Measurements from ENCODE around the gene ITFG1.
"Not testable (repeated sequence)": the region's sequence is repeated elsewhere in the genome, so short reads cannot be mapped to it uniquely, and the experiment has no call there.

ITFG1 gene

GRCh38 chr16:47363761-47364160, 97.1 kb downstream of the ITFG1 start:
- Histone ChIP-seq H3K4me2 (ENCODE audit: low read length) (no peak overlapping the region), H3F3A (ENCODE audit: control insufficient read depth, insufficient read depth) (no peaks in the 10 kb centered on the region), H3K27ac (ENCODE audit: low read depth, low read length) (no peak overlapping the region), H3K27me3 (ENCODE audit: control insufficient read depth, low read length) (no peaks in the 10 kb centered on the region), H4K20me1 (ENCODE audit: control insufficient read depth, insufficient read depth, low read depth, low read length) (no peaks in the 10 kb centered on the region), H3K9me2 (replicated peaks; ENCODE audit: control insufficient read depth, low read length) (no peaks in the 10 kb centered on the region), H3K79me2 (ENCODE audit: control insufficient read depth, low read length) (no peaks in the 10 kb centered on the region), H3K4me3 (ENCODE audit: low read length) (no peak overlapping the region), H3K4me1 (ENCODE audit: control insufficient read depth, low read length) (no peaks in the 10 kb centered on the region), H3K9me3 (ENCODE audit: control insufficient read depth, insufficient read depth, low read length) (no peaks in the 10 kb centered on the region), H3K36me3 (ENCODE audit: control insufficient read depth, low read length) (peaks cover 10% of the 10 kb centered on the region)
- no peak for TF ChIP-seq EZH2phosphoT487 (IDR thresholded peaks at IDR 0.05; ENCODE audit: borderline replicate concordance, low read length)
- TF ChIP-seq, protein P1, sequence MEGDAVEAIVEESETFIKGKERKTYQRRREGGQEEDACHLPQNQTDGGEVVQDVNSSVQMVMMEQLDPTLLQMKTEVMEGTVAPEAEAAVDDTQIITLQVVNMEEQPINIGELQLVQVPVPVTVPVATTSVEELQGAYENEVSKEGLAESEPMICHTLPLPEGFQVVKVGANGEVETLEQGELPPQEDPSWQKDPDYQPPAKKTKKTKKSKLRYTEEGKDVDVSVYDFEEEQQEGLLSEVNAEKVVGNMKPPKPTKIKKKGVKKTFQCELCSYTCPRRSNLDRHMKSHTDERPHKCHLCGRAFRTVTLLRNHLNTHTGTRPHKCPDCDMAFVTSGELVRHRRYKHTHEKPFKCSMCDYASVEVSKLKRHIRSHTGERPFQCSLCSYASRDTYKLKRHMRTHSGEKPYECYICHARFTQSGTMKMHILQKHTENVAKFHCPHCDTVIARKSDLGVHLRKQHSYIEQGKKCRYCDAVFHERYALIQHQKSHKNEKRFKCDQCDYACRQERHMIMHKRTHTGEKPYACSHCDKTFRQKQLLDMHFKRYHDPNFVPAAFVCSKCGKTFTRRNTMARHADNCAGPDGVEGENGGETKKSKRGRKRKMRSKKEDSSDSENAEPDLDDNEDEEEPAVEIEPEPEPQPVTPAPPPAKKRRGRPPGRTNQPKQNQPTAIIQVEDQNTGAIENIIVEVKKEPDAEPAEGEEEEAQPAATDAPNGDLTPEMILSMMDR (IDR thresholded peaks at IDR 0.05; ENCODE audit: low read depth, low read length, poor library complexity, severe bottlenecking) = no peak

DNA sequence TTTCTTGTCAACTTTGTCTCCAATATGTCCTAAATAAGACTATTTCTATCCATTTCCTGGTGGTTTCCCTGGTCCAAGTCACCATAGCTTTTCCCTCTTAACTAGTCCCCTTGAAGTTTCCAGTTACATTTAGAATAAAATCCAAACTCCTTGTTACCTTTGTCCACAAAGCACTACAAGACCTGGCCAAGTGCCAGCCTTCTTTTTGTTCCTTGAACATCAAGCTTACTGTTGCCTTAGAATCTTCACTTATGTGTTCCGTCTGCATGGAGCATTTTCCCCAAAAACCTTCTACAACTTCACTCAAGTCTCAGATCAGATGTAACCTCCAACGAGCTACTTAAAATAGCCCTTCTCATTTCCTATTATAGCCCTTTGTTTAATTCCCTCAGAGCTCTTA, 101.4 kb downstream of the ITFG1 start:
- no peak overlapping the region for H3K4me2 ChIP-seq (ENCODE audit: low read length)
- 0 out of 2 replicates have a peak, but pooled peaks cover 3% of the 10 kb centered on the region for H3K36me3 ChIP-seq (ENCODE audit: control insufficient read depth, low read length)
- no peaks in the 10 kb centered on the region for H3K4me1 ChIP-seq (ENCODE audit: control insufficient read depth, low read length)
- H3K27ac ChIP-seq (ENCODE audit: low read depth, low read length) = no peak overlapping the region
- H3K9me2 ChIP-seq (replicated peaks; ENCODE audit: control insufficient read depth, low read length) = no peaks in the 10 kb centered on the region
- no peaks in the 10 kb centered on the region for H4K20me1 ChIP-seq (ENCODE audit: control insufficient read depth, insufficient read depth, low read depth, low read length)
- no peaks in the 10 kb centered on the region for H3F3A ChIP-seq (ENCODE audit: control insufficient read depth, insufficient read depth)
- no peaks in the 10 kb centered on the region for H3K79me2 ChIP-seq (ENCODE audit: control insufficient read depth, low read length)
- TF ChIP-seq, protein P1 (IDR thresholded peaks at IDR 0.05; ENCODE audit: low read depth, low read length, poor library complexity, severe bottlenecking) = no peak
- TF ChIP-seq EZH2phosphoT487 (IDR thresholded peaks at IDR 0.05; ENCODE audit: borderline replicate concordance, low read length) = no peak
- H3K27me3 ChIP-seq (ENCODE audit: control insufficient read depth, low read length) = no peaks in the 10 kb centered on the region
- no peak overlapping the region for H3K4me3 ChIP-seq (ENCODE audit: low read length)
- no peaks in the 10 kb centered on the region for H3K9me3 ChIP-seq (ENCODE audit: control insufficient read depth, insufficient read depth, low read length)

GRCh38 chr16:47358816-47359215, 102.0 kb downstream of the ITFG1 start:
- Histone ChIP-seq H3K9me3 (ENCODE audit: control insufficient read depth, insufficient read depth, low read length) (peaks cover 4% of the 10 kb centered on the region; the same call in 1 of the 2 replicates), H3K27ac (ENCODE audit: low read depth, low read length) (no peak overlapping the region), H3K9me2 (replicated peaks; ENCODE audit: control insufficient read depth, low read length) (no peaks in the 10 kb centered on the region), H3K27me3 (ENCODE audit: control insufficient read depth, low read length) (no peaks in the 10 kb centered on the region), H3K79me2 (ENCODE audit: control insufficient read depth, low read length) (no peaks in the 10 kb centered on the region), H3K36me3 (ENCODE audit: control insufficient read depth, low read length) (0 out of 2 replicates have a peak, but pooled peaks cover 2% of the 10 kb centered on the region), H3K4me1 (ENCODE audit: control insufficient read depth, low read length) (no peaks in the 10 kb centered on the region), H3K4me3 (ENCODE audit: low read length) (no peak overlapping the region), H3F3A (ENCODE audit: control insufficient read depth, insufficient read depth) (no peaks in the 10 kb centered on the region), H4K20me1 (ENCODE audit: control insufficient read depth, insufficient read depth, low read depth, low read length) (no peaks in the 10 kb centered on the region), H3K4me2 (ENCODE audit: low read length) (no peak overlapping the region)
- TF ChIP-seq EZH2phosphoT487 (IDR thresholded peaks at IDR 0.05; ENCODE audit: borderline replicate concordance, low read length) = no peak
- TF ChIP-seq, protein P1 (IDR thresholded peaks at IDR 0.05; ENCODE audit: low read depth, low read length, poor library complexity, severe bottlenecking) = no peak

DNA sequence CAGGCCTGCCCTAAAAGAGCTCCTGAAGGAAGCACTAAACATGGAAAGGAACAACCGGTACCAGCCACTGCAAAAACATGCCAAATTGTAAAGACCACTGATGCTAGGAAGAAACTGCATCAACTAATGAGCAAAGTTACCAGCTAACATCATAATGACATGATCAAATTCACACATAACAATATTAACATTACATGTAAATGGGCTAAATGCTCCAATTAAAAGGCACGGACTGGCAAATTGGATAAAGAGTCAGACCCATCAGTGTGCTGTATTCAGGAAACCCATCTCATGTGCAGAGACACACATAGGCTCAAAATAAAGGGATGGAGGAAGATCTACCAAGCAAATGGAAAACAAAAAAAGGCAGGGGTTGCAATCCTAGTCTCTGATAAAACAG, 111.8 kb downstream of the ITFG1 start:
- not testable (repeated sequence) for H3F3A ChIP-seq (ENCODE audit: control insufficient read depth, insufficient read depth); H3K27me3 ChIP-seq (ENCODE audit: control insufficient read depth, low read length); H3K9me2 ChIP-seq (replicated peaks; ENCODE audit: control insufficient read depth, low read length); H4K20me1 ChIP-seq (ENCODE audit: control insufficient read depth, insufficient read depth, low read depth, low read length); H3K79me2 ChIP-seq (ENCODE audit: control insufficient read depth, low read length); H3K4me1 ChIP-seq (ENCODE audit: control insufficient read depth, low read length); H3K4me2 ChIP-seq (ENCODE audit: low read length); H3K9me3 ChIP-seq (ENCODE audit: control insufficient read depth, insufficient read depth, low read length); H3K4me3 ChIP-seq (ENCODE audit: low read length); H3K27ac ChIP-seq (ENCODE audit: low read depth, low read length)
- peaks cover 10% of the 10 kb centered on the region for H3K36me3 ChIP-seq (ENCODE audit: control insufficient read depth, low read length)

GRCh38 chr16:47347021-47347696, 113.7 kb downstream of the ITFG1 start:
- H3K9me2 ChIP-seq (replicated peaks; ENCODE audit: control insufficient read depth, low read length); H4K20me1 ChIP-seq (ENCODE audit: control insufficient read depth, insufficient read depth, low read depth, low read length); H3K4me2 ChIP-seq (ENCODE audit: low read length); H3K27ac ChIP-seq (ENCODE audit: low read depth, low read length); H3K9me3 ChIP-seq (ENCODE audit: control insufficient read depth, insufficient read depth, low read length); H3K4me1 ChIP-seq (ENCODE audit: control insufficient read depth, low read length); H3K27me3 ChIP-seq (ENCODE audit: control insufficient read depth, low read length); H3K4me3 ChIP-seq (ENCODE audit: low read length); H3F3A ChIP-seq (ENCODE audit: control insufficient read depth, insufficient read depth); H3K79me2 ChIP-seq (ENCODE audit: control insufficient read depth, low read length): not testable (repeated sequence)
- H3K36me3 ChIP-seq (ENCODE audit: control insufficient read depth, low read length) = peaks cover 10% of the 10 kb centered on the region
